Astrocyte (in vitro differentiated cells and primary cell): ENCODE results near the gene DNMBP. TPM values are rescaled to one million over a fixed set of nuclear protein-coding genes. Genes with fewer than 3 reads are reported as not detected.

ENCODE experiments used
- DNase-seq: peaks from one replicate; pipeline ENCODE4 v3.0.0-alpha.2; 2010; ENCODE audit warnings: low read depth
- FAIRE-seq: peaks from 2 replicates; lab custom pipeline; 2011; peaks lifted over from hg19 to GRCh38; lab: Jason Lieb, UNC
- H2AFZ ChIP-seq: 2 replicates; pipeline ENCODE4 v1.6.0; 2012; ENCODE audit warnings: low read depth, low read length, inconsistent platforms
- H3K27ac ChIP-seq: 2 replicates; pipeline ENCODE4 v1.5.1; 2011; ENCODE audit warnings: low read depth, low read length, inconsistent platforms
- H3K27me3 ChIP-seq: 2 replicates; pipeline ENCODE4 v1.6.0; 2011; ENCODE audit warnings: low read length, inconsistent platforms; ENCODE audit not compliant: insufficient read depth
- H3K36me3 ChIP-seq: 2 replicates; pipeline ENCODE4 v1.5.1; 2011; ENCODE audit warnings: low read length, inconsistent platforms; ENCODE audit not compliant: insufficient read depth
- H3K4me1 ChIP-seq: 2 replicates; pipeline ENCODE4 v1.5.1; 2011; ENCODE audit warnings: low read length, inconsistent platforms; ENCODE audit not compliant: insufficient read depth
- H3K4me2 ChIP-seq: 2 replicates; pipeline ENCODE4 v1.6.0; 2012; ENCODE audit warnings: low read length, inconsistent platforms
- H3K4me3 ChIP-seq: 2 replicates; pipeline ENCODE4 v1.5.1; 2011; ENCODE audit warnings: low read depth, mild to moderate bottlenecking, low read length, inconsistent platforms; ENCODE audit not compliant: insufficient read depth
- H3K79me2 ChIP-seq: 2 replicates; pipeline ENCODE4 v1.6.0; 2012; ENCODE audit warnings: mild to moderate bottlenecking, low read length, inconsistent platforms; ENCODE audit not compliant: insufficient read depth
- H3K9ac ChIP-seq: 2 replicates; pipeline ENCODE4 v1.6.0; 2012; ENCODE audit warnings: mild to moderate bottlenecking, low read length, inconsistent platforms
- H3K9me3 ChIP-seq: 2 replicates; pipeline ENCODE4 v1.5.1; 2012; ENCODE audit warnings: low read depth, mild to moderate bottlenecking, low read length, inconsistent platforms; ENCODE audit not compliant: insufficient read depth
- H4K20me1 ChIP-seq: 2 replicates; pipeline ENCODE4 v1.6.0; 2012; ENCODE audit warnings: low read length, inconsistent platforms; ENCODE audit not compliant: insufficient read depth
- H3K27ac Mint-ChIP-seq: one replicate; pipeline ENCODE4 v1.8.0; 2021; ENCODE audit warnings: mild to moderate bottlenecking, mixed read lengths; ENCODE audit not compliant: unreplicated experiment
- H3K27me3 Mint-ChIP-seq: one replicate; pipeline ENCODE4 v1.8.0; 2021; ENCODE audit warnings: low read depth, mixed read lengths; ENCODE audit not compliant: unreplicated experiment
- H3K36me3 Mint-ChIP-seq: one replicate; pipeline ENCODE4 v1.8.0; 2021; ENCODE audit warnings: low read depth, mixed read lengths; ENCODE audit not compliant: unreplicated experiment
- H3K4me1 Mint-ChIP-seq: one replicate; pipeline ENCODE4 v1.8.0; 2021; ENCODE audit warnings: low read depth, mixed read lengths; ENCODE audit not compliant: unreplicated experiment
- H3K4me3 Mint-ChIP-seq: one replicate; pipeline ENCODE4 v1.8.0; 2021; ENCODE audit warnings: mild to moderate bottlenecking, moderate library complexity, mixed read lengths; ENCODE audit not compliant: unreplicated experiment
- H3K9me3 Mint-ChIP-seq: one replicate; pipeline ENCODE4 v1.8.0; 2021; ENCODE audit warnings: mild to moderate bottlenecking, mixed read lengths; ENCODE audit not compliant: unreplicated experiment
- CTCF ChIP-seq: IDR thresholded peaks from 2 replicates; pipeline ENCODE4 v1.5.1; 2011; ENCODE audit warnings: low read depth, mild to moderate bottlenecking, inconsistent platforms, low read length, moderate library complexity; ENCODE audit not compliant: insufficient read depth
- EZH2 ChIP-seq: IDR thresholded peaks from 2 replicates; pipeline ENCODE4 v1.6.1; 2012; ENCODE audit warnings: mild to moderate bottlenecking, low read length, inconsistent platforms; ENCODE audit not compliant: insufficient read depth
- total RNA-seq: library from RNA; stranded (reverse); gene quantifications from 2 replicates; pipeline ENCODE4 v1.2.1, GENCODE V29; 2021

The DNMBP gene
- total RNA-seq, 1 donor from 2014 or later = 24.8 TPM

- H3K36me3 ChIP-seq = peaks cover 2% of the 10 kb centered on the region
Observed at GRCh38 chr10:99977916-99978315, 31.8 kb downstream of the DNMBP start.

GRCh38 chr10:99976886-99977665 is 32.7 kb downstream of the DNMBP start:
- Histone ChIP-seq H3K27me3 (no peaks in the 10 kb centered on the region), H4K20me1 (peaks cover 6% of the 10 kb centered on the region), H3K79me2 (peaks cover 94% of the 10 kb centered on the region), H3K4me2 (peak overlapping the region; percentile 72), H2AFZ (no peak overlapping the region), H3K36me3 (peaks cover 2% of the 10 kb centered on the region), H3K9ac (peak overlapping the region; percentile 71), H3K4me3 (no peak overlapping the region), H3K9me3 (no peaks in the 10 kb centered on the region), H3K27ac (peak overlapping the region; percentile 86), H3K4me1 (peaks cover 27% of the 10 kb centered on the region)
- Mint-ChIP-seq H3K9me3 (no peaks in the 10 kb centered on the region), H3K27me3 (no peaks in the 10 kb centered on the region), H3K4me1 (peaks cover 28% of the 10 kb centered on the region), H3K4me3 (no peak overlapping the region), H3K27ac (peak overlapping the region; percentile 90), H3K36me3 (peaks cover 11% of the 10 kb centered on the region)
- peak; percentile 99 for DNase-seq
- peak; percentile 90 for FAIRE-seq
- TF ChIP-seq EZH2 (no peak), CTCF (no peak)

More at GRCh38 chr10:99977916-99978315, 31.8 kb downstream of the DNMBP start:
- H3K4me3 ChIP-seq = no peak overlapping the region
- H4K20me1 ChIP-seq = peaks cover 9% of the 10 kb centered on the region
- Mint-ChIP-seq H3K27ac (no peak overlapping the region), H3K9me3 (no peaks in the 10 kb centered on the region), H3K27me3 (no peaks in the 10 kb centered on the region), H3K4me3 (no peak overlapping the region), H3K36me3 (peaks cover 11% of the 10 kb centered on the region), H3K4me1 (peaks cover 28% of the 10 kb centered on the region)
- H3K27me3 ChIP-seq = no peaks in the 10 kb centered on the region
- H3K4me1 ChIP-seq = peaks cover 27% of the 10 kb centered on the region
- TF ChIP-seq EZH2 = no peak
- no peak for TF ChIP-seq CTCF
- peak; percentile 29 for DNase-seq
- H2AFZ ChIP-seq = no peak overlapping the region
- peak overlapping the region; percentile 86 for H3K27ac ChIP-seq
- H3K4me2 ChIP-seq = peak overlapping the region; percentile 72
- FAIRE-seq = no peak
- no peaks in the 10 kb centered on the region for H3K9me3 ChIP-seq
- peak overlapping the region; percentile 13 for H3K9ac ChIP-seq
- H3K79me2 ChIP-seq = peaks cover 94% of the 10 kb centered on the region
